KMS-11 (cell line): ENCODE measurements around the gene DHRS2.

ENCODE experiments used
- H2AFZ ChIP-seq: fragments of 200-600 bp; sonication (generic); 2 replicates; pipeline ENCODE4 v1.6.1; 2016; ENCODE audit warnings: antibody characterized with exemption, mixed run types, low read depth
- H3K27ac ChIP-seq: fragments of 200-600 bp; sonication (generic); 2 replicates; pipeline ENCODE4 v1.6.1; 2016; ENCODE audit warnings: mild to moderate bottlenecking, mixed run types
- H3K27me3 ChIP-seq: fragments of 200-600 bp; sonication (generic); 2 replicates; pipeline ENCODE4 v1.6.1; 2017; ENCODE audit warnings: mild to moderate bottlenecking, low read depth, mixed run types, moderate library complexity; ENCODE audit not compliant: insufficient read depth
- H3K36me3 ChIP-seq: fragments of 200-600 bp; sonication (generic); 2 replicates; pipeline ENCODE4 v1.6.1; 2017; ENCODE audit warnings: mild to moderate bottlenecking, mixed run types; ENCODE audit not compliant: insufficient read depth
- H3K4me1 ChIP-seq: fragments of 200-600 bp; sonication (generic); 2 replicates; pipeline ENCODE4 v1.6.1; 2016; ENCODE audit warnings: mild to moderate bottlenecking, low read depth, mixed run types; ENCODE audit not compliant: poor library complexity, severe bottlenecking
- H3K4me2 ChIP-seq: fragments of 200-600 bp; sonication (generic); 2 replicates; pipeline ENCODE4 v1.7.0; 2016; ENCODE audit warnings: mild to moderate bottlenecking, mixed run types
- H3K4me3 ChIP-seq: fragments of 200-600 bp; sonication (generic); IDR thresholded peaks from 2 replicates; pipeline ENCODE4 v1.6.1; 2017; ENCODE audit warnings: low read depth, low read length, mixed read lengths; ENCODE audit not compliant: insufficient read depth
- H3K79me2 ChIP-seq: fragments of 200-600 bp; sonication (generic); 2 replicates; pipeline ENCODE4 v1.6.1; 2016; ENCODE audit warnings: low read depth, mixed run types; ENCODE audit not compliant: insufficient read depth
- H3K9ac ChIP-seq: fragments of 200-600 bp; sonication (generic); 2 replicates; pipeline ENCODE4 v1.6.1; 2016; ENCODE audit warnings: mild to moderate bottlenecking, mixed run types
- H4K20me1 ChIP-seq: fragments of 200-600 bp; sonication (generic); 2 replicates; pipeline ENCODE4 v1.6.1; 2016; ENCODE audit warnings: mild to moderate bottlenecking, mixed run types; ENCODE audit not compliant: insufficient read depth
- TF ChIP-seq, protein P1 (sequence below): fragments of 200-600 bp; sonication (generic); conservative IDR thresholded peaks from 2 replicates; pipeline ENCODE4 v1.6.1; 2017; ENCODE audit warnings: low read depth, mild to moderate bottlenecking, antibody characterized with exemption, low read length, moderate library complexity, mixed read lengths

The DHRS2 gene

DNA sequence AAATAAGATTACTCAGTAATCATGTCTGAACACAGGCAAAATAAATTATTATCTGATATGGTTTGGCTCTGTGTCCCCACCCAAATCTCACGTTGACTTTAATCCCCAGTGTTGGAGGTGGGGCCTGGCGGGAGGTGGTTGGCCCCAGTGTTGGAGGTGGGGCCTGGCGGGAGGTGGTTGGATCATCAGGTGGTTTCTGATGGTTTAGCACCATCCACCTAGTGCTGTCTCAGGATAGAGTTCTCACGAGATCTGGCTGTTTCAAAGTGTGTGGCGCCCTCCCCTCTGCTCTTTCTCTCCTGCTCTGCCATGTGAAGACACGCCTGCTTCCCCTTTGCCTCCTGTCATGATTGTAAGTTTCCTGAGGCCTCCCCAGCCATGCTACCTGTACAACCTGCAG, 18.1 kb downstream of the DHRS2 start:
- no peak overlapping the region for H3K9ac ChIP-seq
- H3K79me2 ChIP-seq, result no peaks in the 10 kb centered on the region
- no peak overlapping the region for H3K4me3 ChIP-seq
- H3K4me2 ChIP-seq, result no peak overlapping the region
- H3K27me3 ChIP-seq, result no peaks in the 10 kb centered on the region
- no peaks in the 10 kb centered on the region for H3K36me3 ChIP-seq
- H2AFZ ChIP-seq, result no peak overlapping the region
- TF ChIP-seq, protein P1, sequence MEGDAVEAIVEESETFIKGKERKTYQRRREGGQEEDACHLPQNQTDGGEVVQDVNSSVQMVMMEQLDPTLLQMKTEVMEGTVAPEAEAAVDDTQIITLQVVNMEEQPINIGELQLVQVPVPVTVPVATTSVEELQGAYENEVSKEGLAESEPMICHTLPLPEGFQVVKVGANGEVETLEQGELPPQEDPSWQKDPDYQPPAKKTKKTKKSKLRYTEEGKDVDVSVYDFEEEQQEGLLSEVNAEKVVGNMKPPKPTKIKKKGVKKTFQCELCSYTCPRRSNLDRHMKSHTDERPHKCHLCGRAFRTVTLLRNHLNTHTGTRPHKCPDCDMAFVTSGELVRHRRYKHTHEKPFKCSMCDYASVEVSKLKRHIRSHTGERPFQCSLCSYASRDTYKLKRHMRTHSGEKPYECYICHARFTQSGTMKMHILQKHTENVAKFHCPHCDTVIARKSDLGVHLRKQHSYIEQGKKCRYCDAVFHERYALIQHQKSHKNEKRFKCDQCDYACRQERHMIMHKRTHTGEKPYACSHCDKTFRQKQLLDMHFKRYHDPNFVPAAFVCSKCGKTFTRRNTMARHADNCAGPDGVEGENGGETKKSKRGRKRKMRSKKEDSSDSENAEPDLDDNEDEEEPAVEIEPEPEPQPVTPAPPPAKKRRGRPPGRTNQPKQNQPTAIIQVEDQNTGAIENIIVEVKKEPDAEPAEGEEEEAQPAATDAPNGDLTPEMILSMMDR, result no peak
- no peaks in the 10 kb centered on the region for H4K20me1 ChIP-seq
- H3K4me1 ChIP-seq, result no peaks in the 10 kb centered on the region
- no peak overlapping the region for H3K27ac ChIP-seq

DNA sequence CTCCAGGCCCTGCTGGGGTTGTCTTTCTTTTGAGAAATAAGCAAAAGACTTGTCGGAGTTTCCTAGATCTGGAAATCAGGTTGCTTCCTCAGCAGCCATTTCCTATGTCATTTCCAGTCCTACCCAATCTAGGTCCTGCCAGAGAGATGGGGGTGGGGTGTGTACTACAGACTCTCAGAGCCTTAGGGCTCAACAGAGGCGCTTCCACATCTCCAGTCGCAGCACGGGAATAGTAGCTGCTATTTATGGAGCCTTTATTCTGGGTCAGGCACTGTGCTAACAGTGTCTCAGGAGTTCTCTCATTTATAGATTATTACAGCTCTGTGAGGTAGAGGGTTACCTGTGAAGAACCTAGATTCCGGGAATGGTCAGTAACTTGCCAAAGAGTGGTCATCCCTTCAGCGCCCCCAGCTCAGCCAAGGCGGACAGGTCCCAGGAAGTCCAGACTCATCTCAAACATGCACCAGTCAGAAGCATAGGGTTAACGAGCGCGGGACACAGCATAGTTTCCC, 21.9 kb downstream of the DHRS2 start:
- Histone ChIP-seq H3K4me2 (no peak overlapping the region), H3K4me3 (no peak overlapping the region)
- TF ChIP-seq, protein P1, result no peak

DNA sequence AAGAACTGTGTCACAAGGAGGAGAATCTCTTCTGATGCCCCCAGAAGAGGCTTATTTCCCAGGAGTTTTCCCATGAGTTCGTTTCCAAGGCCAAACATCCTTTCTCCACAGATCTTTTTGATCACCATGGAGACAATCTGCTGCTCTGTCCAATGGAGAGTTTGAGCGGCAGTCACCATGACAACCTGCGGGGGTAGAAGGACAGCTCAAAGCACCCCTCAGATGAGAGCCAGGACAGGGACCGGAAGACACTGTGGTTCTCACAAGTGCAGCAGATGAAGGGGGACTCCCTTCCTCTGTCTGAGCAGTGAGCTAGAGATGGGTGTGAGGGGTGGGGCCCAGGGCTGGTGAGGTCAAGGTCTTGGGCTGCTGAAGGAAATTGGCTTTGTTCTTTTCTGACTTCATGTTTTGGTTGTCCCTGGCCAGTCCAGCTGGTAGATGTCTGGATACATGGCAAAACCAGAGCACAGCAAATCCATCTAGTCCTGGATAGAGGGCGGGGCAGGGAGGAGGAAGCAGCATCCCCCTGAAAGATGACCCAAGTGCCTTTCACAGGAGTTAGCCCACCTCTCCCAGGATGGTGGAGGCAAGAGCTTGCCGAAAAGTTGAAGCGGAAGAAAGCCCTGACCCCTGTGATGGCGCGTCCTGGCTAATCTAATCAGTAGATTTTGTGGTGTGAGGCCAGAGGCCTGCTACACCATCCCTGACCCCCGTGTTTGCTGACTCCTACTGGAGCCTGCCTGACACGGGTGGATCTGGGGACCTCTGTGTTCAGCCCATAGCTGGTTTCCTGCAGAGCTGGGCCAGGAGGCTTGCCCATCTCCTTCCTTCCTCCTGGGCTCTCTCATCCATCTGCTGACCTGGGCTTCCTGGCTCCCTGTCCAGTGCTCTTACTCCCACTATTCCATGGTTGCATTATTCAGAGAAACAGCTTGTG, 24.4 kb downstream of the DHRS2 start:
- Histone ChIP-seq H3K79me2 (no peaks in the 10 kb centered on the region), H3K27ac (no peak overlapping the region), H4K20me1 (no peaks in the 10 kb centered on the region), H2AFZ (no peak overlapping the region), H3K36me3 (no peaks in the 10 kb centered on the region), H3K4me3 (no peak overlapping the region), H3K9ac (no peak overlapping the region), H3K4me1 (no peaks in the 10 kb centered on the region), H3K4me2 (no peak overlapping the region), H3K27me3 (no peaks in the 10 kb centered on the region)
- TF ChIP-seq, protein P1, result no peak

More for the DNA sequence above, 21.9 kb downstream of the DHRS2 start:
- Histone ChIP-seq H4K20me1 (no peaks in the 10 kb centered on the region), H3K36me3 (no peaks in the 10 kb centered on the region), H3K4me1 (no peaks in the 10 kb centered on the region), H3K27me3 (no peaks in the 10 kb centered on the region), H3K9ac (no peak overlapping the region), H3K27ac (no peak overlapping the region), H3K79me2 (no peaks in the 10 kb centered on the region), H2AFZ (no peak overlapping the region)

DNA sequence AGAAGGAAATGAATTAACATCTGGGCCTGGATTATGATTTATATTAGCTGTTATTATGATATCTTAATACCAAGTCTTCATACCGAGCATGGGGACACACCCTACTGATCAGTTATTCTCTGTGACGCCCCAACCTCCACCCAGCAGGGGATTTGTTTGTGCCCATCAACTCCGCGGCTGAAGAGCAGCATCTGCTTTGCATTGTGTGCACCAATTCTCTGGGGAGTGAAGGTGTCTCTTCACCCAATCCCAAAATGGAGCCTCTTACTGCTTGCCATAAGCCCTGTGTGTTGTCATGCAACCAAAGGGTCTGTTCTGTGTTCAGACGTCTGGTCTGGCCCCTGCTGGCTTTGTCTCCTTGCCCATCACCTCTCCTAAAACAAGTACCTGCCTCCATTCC, 25.4 kb downstream of the DHRS2 start:
- Histone ChIP-seq H3K4me1 (no peaks in the 10 kb centered on the region), H2AFZ (no peak overlapping the region), H4K20me1 (no peaks in the 10 kb centered on the region), H3K27ac (no peak overlapping the region), H3K27me3 (no peaks in the 10 kb centered on the region), H3K79me2 (no peaks in the 10 kb centered on the region), H3K9ac (no peak overlapping the region), H3K4me2 (no peak overlapping the region), H3K36me3 (no peaks in the 10 kb centered on the region), H3K4me3 (no peak overlapping the region)
- TF ChIP-seq, protein P1, result no peak
